K562 (cell line): Measurements from ENCODE around the gene AMBRA1. TPM values are rescaled to one million over a fixed set of nuclear protein-coding genes. Genes with fewer than 3 reads are reported as not detected.

Experiments used
- MECOM ChIP-seq: fragments of 250-450 bp; sonication (Bioruptor Pico); IDR thresholded peaks from 2 replicates; pipeline ENCODE4 v1.8.0; 2022; ENCODE audit warnings: inconsistent platforms
- NKRF ChIP-seq: fragments of 450-650 bp; IDR thresholded peaks from 2 replicates; pipeline ENCODE4 v1.6.1; 2016; ENCODE audit warnings: borderline replicate concordance
- REST ChIP-seq, 2 experiments: fragments of 450-650 bp; formaldehyde crosslinking in 1 of 2; IDR thresholded peaks; 2 replicates each; pipeline versions ENCODE4 v1.4.0 to v1.6.1; 2014 to 2020; ENCODE audit warnings: mild to moderate bottlenecking in 2 of 2, borderline replicate concordance in 1 of 2, low read depth in 1 of 2
- UBTF ChIP-seq, 2 experiments: IDR thresholded peaks; 2 replicates each; pipeline ENCODE4 v1.6.1; 2012; ENCODE audit warnings: improper control_type of control experiment in 2 of 2, low read depth in 2 of 2, low read length in 2 of 2, borderline replicate concordance in 1 of 2
- ZNF592 ChIP-seq: fragments of 450-650 bp; IDR thresholded peaks from 2 replicates; pipeline ENCODE4 v1.6.1; 2017; ENCODE audit warnings: antibody characterized with exemption, mild to moderate bottlenecking
- polyA plus RNA-seq, 8 experiments: library from polyadenylated mRNA; depleted of rRNA in 4 of 8; stranded (reverse) in 5 of 8; unstranded in 3 of 8; fragments of >200 nt; fragmentation: Nextera tagmentation in 2 of 8; fragmentation: Illumina TruSeq in 1 of 8; extraction: Ambion mirVana in 2 of 8; extraction: Trizol in 1 of 8; gene quantifications; 2 replicates each; pipeline versions ENCODE4 v1.2.1 to v1.2.3, GENCODE V29; 2011 to 2014; ENCODE audit warnings: inconsistent platforms in 1 of 8, missing spikeins in 1 of 8
- total RNA-seq, 7 experiments: library from RNA; depleted of rRNA in 6 of 7; stranded (reverse); fragments of >200 nt in 6 of 7; fragmentation: Illumina TruSeq in 2 of 7; extraction: Trizol in 2 of 7; gene quantifications; 2 replicates each; pipeline versions ENCODE4 v1.2.1 to v1.2.3, GENCODE V29; 2011 to 2021; ENCODE audit warnings: low replicate concordance in 1 of 7

AMBRA1 gene
- total and polyA plus RNA-seq, 9 of the 15 experiments (the other 6 are each of a cell fraction or from before 2014, with no cell fraction given): 0.15 to 24.5 (median 13.0) TPM

DNA sequence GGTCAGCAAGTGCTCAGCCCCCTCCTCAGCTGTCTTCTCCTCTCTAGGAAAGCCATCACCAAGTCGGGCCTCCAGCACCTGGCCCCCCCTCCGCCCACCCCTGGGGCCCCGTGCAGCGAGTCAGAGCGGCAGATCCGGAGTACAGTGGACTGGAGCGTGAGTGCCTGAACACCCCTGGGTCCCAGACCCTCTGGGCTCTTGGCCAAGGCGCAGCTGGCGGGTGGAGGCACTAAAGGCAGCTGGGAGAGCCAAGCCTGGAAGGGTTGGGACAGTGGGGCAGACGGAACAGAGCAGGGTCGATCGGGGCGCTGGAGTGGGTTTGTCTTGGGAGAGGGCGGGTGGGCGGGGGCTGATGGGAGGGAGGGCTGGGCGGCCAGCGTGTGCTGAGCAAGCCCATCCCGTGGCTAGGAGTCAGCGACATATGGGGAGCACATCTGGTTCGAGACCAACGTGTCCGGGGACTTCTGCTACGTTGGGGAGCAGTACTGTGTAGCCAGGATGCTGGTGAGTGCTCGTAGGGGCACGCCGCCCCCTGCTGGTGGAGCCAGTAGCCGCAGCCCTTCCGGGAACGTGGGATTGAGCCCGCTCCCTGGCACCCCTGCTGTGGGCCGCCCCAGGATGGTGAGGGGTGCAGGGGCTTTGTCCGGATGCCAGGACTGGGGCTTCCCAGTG lies 226.4 kb downstream of the AMBRA1 start (continued):
- TF ChIP-seq ZNF592 (peak; percentile 15; the same call in 1 of the 2 replicates), UBTF (IDR thresholded peaks at IDR 0.05; ENCODE audit: borderline replicate concordance in 1 of 2, low read depth in 2 of 2, low read length in 2 of 2) (no peak), NKRF (no peak), REST (IDR thresholded peaks at IDR 0.05; ENCODE audit: borderline replicate concordance) (peak; percentile 78), REST (CRISPR knock-in tag; IDR thresholded peaks at IDR 0.05; ENCODE audit: low read depth) (no peak), MECOM (CRISPR knock-in tag) (no peak)
